ENCODE results near the gene AREG.

The AREG gene

GRCh38 chr4:74483226-74483911 is 38.4 kb downstream of the AREG start:
- DNase-seq: no peak
- in situ Hi-C loops (cut with HindIII; ENCODE audit: low pct_ligation_motif_present, low pct_unique_long_range_greater_than_20kb, low sequenced_read_pairs): no loop called here

GRCh38 chr4:74486905-74487304 is 42.0 kb downstream of the AREG start:
- in situ Hi-C loops (cut with HindIII; ENCODE audit: low pct_ligation_motif_present, low pct_unique_long_range_greater_than_20kb, low sequenced_read_pairs): no loop called here
- DNase-seq: no peak

- in situ Hi-C loops (cut with HindIII; ENCODE audit: low pct_ligation_motif_present, low pct_unique_long_range_greater_than_20kb, low sequenced_read_pairs): no loop called here
- DNase-seq: no peak
Measured at GRCh38 chr4:74487771-74488170, 42.8 kb downstream of the AREG start.

GRCh38 chr4:74490736-74491135 is 45.8 kb downstream of the AREG start:
- no peak for DNase-seq
- in situ Hi-C loops (cut with HindIII; ENCODE audit: low pct_ligation_motif_present, low pct_unique_long_range_greater_than_20kb, low sequenced_read_pairs): no loop called here

GRCh38 chr4:74499986-74500781 is 55.2 kb downstream of the AREG start:
- peak; percentile 24 for DNase-seq
- in situ Hi-C loops (cut with HindIII; ENCODE audit: low pct_ligation_motif_present, low pct_unique_long_range_greater_than_20kb, low sequenced_read_pairs): no loop called here

- in situ Hi-C loops (cut with HindIII; ENCODE audit: low pct_ligation_motif_present, low pct_unique_long_range_greater_than_20kb, low sequenced_read_pairs): no loop called here
- peak; percentile 43 for DNase-seq
Measured at GRCh38 chr4:74501579-74501978, 56.6 kb downstream of the AREG start.

GRCh38 chr4:74503580-74503979 is 58.6 kb downstream of the AREG start:
- in situ Hi-C loops (cut with HindIII; ENCODE audit: low pct_ligation_motif_present, low pct_unique_long_range_greater_than_20kb, low sequenced_read_pairs): no loop called here
- no peak for DNase-seq

GRCh38 chr4:74504212-74504611 is 59.3 kb downstream of the AREG start:
- no peak for DNase-seq
- in situ Hi-C loops (cut with HindIII; ENCODE audit: low pct_ligation_motif_present, low pct_unique_long_range_greater_than_20kb, low sequenced_read_pairs): no loop called here

Data from ACHN (cell line).